H1 (cell line): ENCODE measurements around the gene SLC35F3. TPM values are rescaled to one million over a fixed set of nuclear protein-coding genes. Genes with fewer than 3 reads are reported as not detected.

ENCODE experiments used
- CTCF ChIA-PET: fragments of 300-600 bp; sonication (Branson Sonifier 250); formaldehyde crosslinking; loops from one replicate; lab custom pipeline; 2021; ENCODE audit not compliant: partially characterized antibody; lab: Charles Lee
- POLR2A ChIA-PET: fragments of 300-600 bp; sonication (Branson Sonifier 250); formaldehyde crosslinking; loops from one replicate; lab custom pipeline; 2021; ENCODE audit warnings: inconsistent platforms; ENCODE audit not compliant: partially characterized antibody; lab: Charles Lee
- DNase-seq, 2 experiments: peaks; one replicate each; pipeline versions ENCODE4 v3.0.0 to v3.0.0-alpha.2; 2010 to 2022; ENCODE audit warnings: low spot score in 2 of 2, low read depth in 1 of 2, mixed read lengths in 1 of 2
- FAIRE-seq: peaks from 2 replicates; lab custom pipeline; 2011; peaks lifted over from hg19 to GRCh38; lab: Jason Lieb, UNC
- H2AFZ ChIP-seq: 2 replicates; pipeline ENCODE4 v1.8.1; 2012; ENCODE audit warnings: low read length, inconsistent platforms
- H2AK5ac ChIP-seq: 2 replicates; pipeline ENCODE4 v1.6.1; 2013; ENCODE audit warnings: low read depth, low read length
- H2BK120ac ChIP-seq: replicated peaks from 2 replicates; pipeline ENCODE3; 2013; ENCODE audit warnings: low read depth, low read length, inconsistent platforms
- H2BK12ac ChIP-seq: 2 replicates; pipeline ENCODE4 v1.6.1; 2013; ENCODE audit warnings: low read depth, low read length
- H2BK15ac ChIP-seq: 2 replicates; pipeline ENCODE4 v1.6.1; 2013; ENCODE audit warnings: low read length
- H2BK20ac ChIP-seq: 2 replicates; pipeline ENCODE4 v1.6.1; 2013; ENCODE audit warnings: low read length
- H2BK5ac ChIP-seq: 2 replicates; pipeline ENCODE4 v1.6.1; 2013; ENCODE audit warnings: low read depth, low read length
- H3K14ac ChIP-seq: 2 replicates; pipeline ENCODE4 v1.6.1; 2013; ENCODE audit warnings: inconsistent platforms; ENCODE audit not compliant: insufficient read length
- H3K18ac ChIP-seq: 2 replicates; pipeline ENCODE4 v1.6.1; 2013; ENCODE audit warnings: low read length; ENCODE audit errors: extremely low read depth
- H3K23ac ChIP-seq: 2 replicates; pipeline ENCODE4 v1.6.1; 2013; ENCODE audit warnings: inconsistent platforms; ENCODE audit not compliant: insufficient read length
- H3K23me2 ChIP-seq: 2 replicates; pipeline ENCODE4 v1.6.1; 2013; ENCODE audit warnings: low read depth, low read length
- H3K27ac ChIP-seq: 2 replicates; pipeline ENCODE4 v1.6.1; 2011; ENCODE audit warnings: low read depth, low read length, inconsistent platforms
- H3K27me3 ChIP-seq, 4 experiments: replicated peaks in 1 of 4; 1 replicate in 1 of 4; 2 replicates in 3 of 4; pipeline versions ENCODE4 v1.6.1 to v1.8.1; 2011 to 2013; ENCODE audit warnings: low read length in 3 of 4, mild to moderate bottlenecking in 3 of 4, inconsistent platforms in 2 of 4, mixed read lengths in 2 of 4, moderate library complexity in 1 of 4; ENCODE audit not compliant: control insufficient read depth in 3 of 4, insufficient read depth in 3 of 4; ENCODE audit errors: extremely low read depth in 1 of 4
- H3K36me3 ChIP-seq, 4 experiments: 2 replicates each; pipeline versions ENCODE4 v1.6.1 to v1.8.1; 2011 to 2013; ENCODE audit warnings: mild to moderate bottlenecking in 4 of 4, low read length in 3 of 4, moderate library complexity in 2 of 4, control low read depth in 1 of 4, inconsistent platforms in 1 of 4; ENCODE audit not compliant: insufficient read depth in 4 of 4, control insufficient read depth in 2 of 4
- H3K4ac ChIP-seq: replicated peaks from 2 replicates; pipeline ENCODE3; 2013; ENCODE audit warnings: low read length, low read depth, mixed read lengths, inconsistent platforms; ENCODE audit not compliant: insufficient read length
- H3K4me1 ChIP-seq, 4 experiments: replicated peaks in 1 of 4; 1 replicate in 1 of 4; 2 replicates in 3 of 4; pipeline versions ENCODE4 v1.6.1 to v1.8.1; 2011 to 2013; ENCODE audit warnings: low read length in 3 of 4, inconsistent platforms in 2 of 4, mixed read lengths in 1 of 4; ENCODE audit not compliant: insufficient read depth in 4 of 4, control insufficient read depth in 3 of 4
- H3K4me2 ChIP-seq, 2 experiments: 2 replicates each; pipeline versions ENCODE4 v1.6.1 to v1.8.1; 2011 to 2013; ENCODE audit warnings: low read depth in 2 of 2, low read length in 2 of 2, control low read depth in 1 of 2, inconsistent platforms in 1 of 2, mild to moderate bottlenecking in 1 of 2; ENCODE audit not compliant: insufficient read depth in 1 of 2
- H3K4me3 ChIP-seq, 4 experiments: fragments of 200-600, 300-600 bp in 1 of 4; sonication (generic), shearing (Covaris generic), sonication (Bioruptor Twin) in 1 of 4; 2 replicates each; pipeline versions ENCODE4 v1.5.1 to v1.8.1; 2011 to 2016; ENCODE audit warnings: low read length in 4 of 4, low read depth in 3 of 4, control low read depth in 2 of 4, inconsistent platforms in 2 of 4, mild to moderate bottlenecking in 2 of 4, mixed read lengths in 1 of 4, moderate library complexity in 1 of 4; ENCODE audit not compliant: insufficient read depth in 2 of 4; ENCODE audit errors: extremely low read depth in 1 of 4
- H3K56ac ChIP-seq: replicated peaks from 2 replicates; pipeline ENCODE3; 2013; ENCODE audit warnings: low read depth, mild to moderate bottlenecking, mixed read lengths, low read length, inconsistent platforms; ENCODE audit not compliant: insufficient read length
- H3K79me1 ChIP-seq: 2 replicates; pipeline ENCODE4 v1.6.1; 2013; ENCODE audit warnings: low read depth, low read length, control low read depth
- H3K79me2 ChIP-seq, 2 experiments: 2 replicates each; pipeline versions ENCODE4 v1.6.1 to v1.8.1; 2012 to 2013; ENCODE audit warnings: low read length in 2 of 2, mild to moderate bottlenecking in 2 of 2, inconsistent platforms in 1 of 2; ENCODE audit not compliant: insufficient read depth in 2 of 2, control insufficient read depth in 1 of 2
- H3K9ac ChIP-seq, 4 experiments: replicated peaks in 1 of 4; 1 replicate in 1 of 4; 2 replicates in 3 of 4; pipeline versions ENCODE4 v1.6.1 to v1.8.1; 2011 to 2013; ENCODE audit warnings: low read depth in 3 of 4, low read length in 3 of 4, control low read depth in 2 of 4, mild to moderate bottlenecking in 2 of 4, moderate library complexity in 2 of 4, inconsistent platforms in 1 of 4; ENCODE audit errors: extremely low read depth in 1 of 4
- H3K9me3 ChIP-seq, 2 experiments: 2 replicates each; pipeline versions ENCODE4 v1.6.1 to v1.8.1; 2012 to 2013; ENCODE audit warnings: mild to moderate bottlenecking in 2 of 2, moderate library complexity in 2 of 2, control low read depth in 1 of 2, inconsistent platforms in 1 of 2, low read depth in 1 of 2, low read length in 1 of 2, mixed read lengths in 1 of 2; ENCODE audit not compliant: insufficient read depth in 2 of 2
- H4K20me1 ChIP-seq, 2 experiments: replicated peaks in 1 of 2; 2 replicates each; pipeline versions ENCODE3 to v1.8.1; 2011 to 2013; ENCODE audit warnings: inconsistent platforms in 2 of 2, low read length in 2 of 2, mild to moderate bottlenecking in 1 of 2; ENCODE audit not compliant: insufficient read depth in 2 of 2, control insufficient read depth in 1 of 2
- H4K5ac ChIP-seq: 2 replicates; pipeline ENCODE4 v1.6.1; 2013; ENCODE audit warnings: low read length, low read depth, mixed read lengths, inconsistent platforms; ENCODE audit not compliant: insufficient read length
- H4K8ac ChIP-seq: 2 replicates; pipeline ENCODE4 v1.8.0; 2013; ENCODE audit warnings: mild to moderate bottlenecking, moderate library complexity, low read length, inconsistent platforms; ENCODE audit not compliant: insufficient read depth; ENCODE audit errors: extremely low read depth
- H4K91ac ChIP-seq: replicated peaks from 2 replicates; pipeline ENCODE3; 2013; ENCODE audit warnings: low read length, mixed read lengths, inconsistent platforms; ENCODE audit not compliant: insufficient read length
- CHD1 ChIP-seq: IDR thresholded peaks from 2 replicates; pipeline ENCODE4 v1.6.1; 2012; ENCODE audit warnings: low read depth, low read length, improper control_type of control experiment
- CTBP2 ChIP-seq: IDR thresholded peaks from 2 replicates; pipeline ENCODE4 v1.7.0; 2011; ENCODE audit warnings: borderline replicate concordance, mild to moderate bottlenecking, moderate library complexity, mixed read lengths, low read length; ENCODE audit not compliant: insufficient read depth, insufficient read length
- E2F6 ChIP-seq: IDR thresholded peaks from 2 replicates; pipeline ENCODE4 v1.6.1; 2012; ENCODE audit warnings: inconsistent platforms
- KDM1A ChIP-seq: fragments of 200-600, 300-600 bp; sonication (generic); IDR thresholded peaks from 2 replicates; pipeline ENCODE4 v1.7.1; 2016; ENCODE audit warnings: mild to moderate bottlenecking, low read length, borderline replicate concordance
- NANOG ChIP-seq: IDR thresholded peaks from 2 replicates; pipeline ENCODE4 v1.6.1; 2011; ENCODE audit warnings: low read length, low read depth, mild to moderate bottlenecking, inconsistent platforms; ENCODE audit not compliant: insufficient read depth, poor library complexity, severe bottlenecking
- TEAD4 ChIP-seq: IDR thresholded peaks from 2 replicates; pipeline ENCODE4 v1.6.1; 2012; ENCODE audit warnings: low read depth, low read length, inconsistent platforms, mixed read lengths
- WGBS, 2 experiments: shearing (Covaris generic) in 1 of 2; methylation state at CpG; one replicate each; pipeline versions ENCODE4 v1.1.6 to v1.1.7; 2013 to 2015; ENCODE audit warnings: low lambda C conversion rate in 2 of 2, mixed read lengths in 2 of 2, inconsistent platforms in 1 of 2, low coverage in 1 of 2, missing lambda C conversion rate in 1 of 2; ENCODE audit not compliant: insufficient replicate concordance in 2 of 2, insufficient coverage in 1 of 2, insufficient read length in 1 of 2; ENCODE audit errors: extremely low coverage in 1 of 2, missing lambda C conversion rate in 1 of 2; 5-methylcytosine and 5-hydroxymethylcytosine counted together
- polyA plus RNA-seq, 7 experiments: library from polyadenylated mRNA; depleted of rRNA in 3 of 7; stranded (reverse) in 5 of 7; unstranded in 2 of 7; fragments of >200 nt in 5 of 7; fragments of 200-250 nt in 2 of 7; gene quantifications; 1 replicate in 5 of 7; 2 replicates in 1 of 7; 4 replicates in 1 of 7; pipeline versions ENCODE4 v1.2.1 to v1.2.3, GENCODE V29; 2011 to 2013; ENCODE audit warnings: missing spikeins in 2 of 7, mixed read lengths in 2 of 7
- total RNA-seq: library from RNA; stranded (reverse); fragmentation: NEBNext Ultra II Directional; extraction: Animal tissue kit (Norgen Biotek cat#: 25700); gene quantifications from 2 replicates; pipeline ENCODE4 v1.2.1, GENCODE V29; 2021

SLC35F3 gene
- total and polyA plus RNA-seq, 2 of the 8 experiments (the other 6 are each of a cell fraction or from before 2014, with no cell fraction given), result 0.78 to 1.2 TPM

GRCh38 chr1:234237393-234237792 lies 332.9 kb downstream of the SLC35F3 start:
- no peak overlapping the region for H2BK20ac ChIP-seq
- DNase-seq, result no peak
- H3K4me2 ChIP-seq, result no peak overlapping the region; a peak in 1 of 4 replicates
- ChIA-PET CTCF (interaction anchor here (1.2 to 1.7 kb wide), 2 partner anchors 22 to 25 kb away, joined by 4 to 7 read pairs; no protein-coding TSS in a partner anchor), POLR2A (no interaction called here)
- no peak overlapping the region for H2BK120ac ChIP-seq
- H2AFZ ChIP-seq, result no peak overlapping the region
- H3K79me1 ChIP-seq, result no peaks in the 10 kb centered on the region
- no peaks in the 10 kb centered on the region for H3K9me3 ChIP-seq
- no peak overlapping the region for H3K18ac ChIP-seq
- H4K5ac ChIP-seq, result no peak overlapping the region
- no peak overlapping the region for H2BK12ac ChIP-seq
- no peaks in the 10 kb centered on the region for H4K20me1 ChIP-seq
- FAIRE-seq, result no peak
- 84% methylated on average over 2 of the region's 2 CpGs; no CpG with 5 or more reads in 1 of the 2 experiments for WGBS, 2 experiments
- no peak overlapping the region for H3K56ac ChIP-seq
- no peak overlapping the region for H3K14ac ChIP-seq
- H3K23ac ChIP-seq, result no peak overlapping the region
- H3K4me1 ChIP-seq, result no peaks in the 10 kb centered on the region
- no peak overlapping the region for H4K91ac ChIP-seq
- H2BK15ac ChIP-seq, result no peak overlapping the region
- no peaks in the 10 kb centered on the region for H3K79me2 ChIP-seq
- H4K8ac ChIP-seq, result no peak overlapping the region
- H3K36me3 ChIP-seq, result no peaks in the 10 kb centered on the region
- H3K9ac ChIP-seq, result no peak overlapping the region; a peak in 1 of 7 replicates
- H2BK5ac ChIP-seq, result no peak overlapping the region
- no peak overlapping the region for H3K4ac ChIP-seq
- H3K27me3 ChIP-seq, result no peaks in the 10 kb centered on the region
- H3K4me3 ChIP-seq, result no peak overlapping the region
- H2AK5ac ChIP-seq, result no peak overlapping the region
- no peak overlapping the region for H3K27ac ChIP-seq
- H3K23me2 ChIP-seq, result no peaks in the 10 kb centered on the region; the same call in 1 of the 2 replicates
- TF ChIP-seq TEAD4 (no peak), CTBP2 (no peak), E2F6 (no peak), NANOG (no peak), KDM1A (no peak), CHD1 (no peak)
